Measurements from ENCODE around the gene MCRIP2.

DNA sequence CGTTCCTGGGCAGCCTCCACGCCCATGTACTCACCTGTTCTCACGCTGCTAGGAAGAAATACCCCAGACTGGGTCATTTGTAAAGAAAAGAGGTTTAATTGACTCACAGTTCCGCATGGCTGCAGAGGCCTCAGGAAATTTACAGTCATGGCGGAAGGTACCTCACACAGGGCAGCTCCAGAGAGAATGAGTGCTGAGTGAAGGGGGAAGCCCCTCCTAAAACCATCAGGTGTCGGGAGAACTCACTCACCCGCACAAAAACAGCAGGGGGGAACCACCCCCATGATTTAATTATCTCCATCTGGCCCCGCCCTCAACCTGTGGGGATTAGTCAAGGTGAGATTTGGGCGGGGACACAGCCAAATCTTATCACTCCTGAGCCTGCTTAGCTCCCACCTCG, 33.6 kb upstream of the MCRIP2 start:
- TF ChIP-seq, protein P1, sequence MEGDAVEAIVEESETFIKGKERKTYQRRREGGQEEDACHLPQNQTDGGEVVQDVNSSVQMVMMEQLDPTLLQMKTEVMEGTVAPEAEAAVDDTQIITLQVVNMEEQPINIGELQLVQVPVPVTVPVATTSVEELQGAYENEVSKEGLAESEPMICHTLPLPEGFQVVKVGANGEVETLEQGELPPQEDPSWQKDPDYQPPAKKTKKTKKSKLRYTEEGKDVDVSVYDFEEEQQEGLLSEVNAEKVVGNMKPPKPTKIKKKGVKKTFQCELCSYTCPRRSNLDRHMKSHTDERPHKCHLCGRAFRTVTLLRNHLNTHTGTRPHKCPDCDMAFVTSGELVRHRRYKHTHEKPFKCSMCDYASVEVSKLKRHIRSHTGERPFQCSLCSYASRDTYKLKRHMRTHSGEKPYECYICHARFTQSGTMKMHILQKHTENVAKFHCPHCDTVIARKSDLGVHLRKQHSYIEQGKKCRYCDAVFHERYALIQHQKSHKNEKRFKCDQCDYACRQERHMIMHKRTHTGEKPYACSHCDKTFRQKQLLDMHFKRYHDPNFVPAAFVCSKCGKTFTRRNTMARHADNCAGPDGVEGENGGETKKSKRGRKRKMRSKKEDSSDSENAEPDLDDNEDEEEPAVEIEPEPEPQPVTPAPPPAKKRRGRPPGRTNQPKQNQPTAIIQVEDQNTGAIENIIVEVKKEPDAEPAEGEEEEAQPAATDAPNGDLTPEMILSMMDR (IDR thresholded peaks at IDR 0.05; ENCODE audit: low read length), result no peak
- TF ChIP-seq EZH2phosphoT487 (IDR thresholded peaks at IDR 0.05; ENCODE audit: low read length) (no peak), EZH2 (optimal IDR thresholded peaks at IDR 0.05; ENCODE audit: low read depth, low read length) (no peak)
